Measurements from ENCODE around the gene LIPM.

LIPM gene

DNA sequence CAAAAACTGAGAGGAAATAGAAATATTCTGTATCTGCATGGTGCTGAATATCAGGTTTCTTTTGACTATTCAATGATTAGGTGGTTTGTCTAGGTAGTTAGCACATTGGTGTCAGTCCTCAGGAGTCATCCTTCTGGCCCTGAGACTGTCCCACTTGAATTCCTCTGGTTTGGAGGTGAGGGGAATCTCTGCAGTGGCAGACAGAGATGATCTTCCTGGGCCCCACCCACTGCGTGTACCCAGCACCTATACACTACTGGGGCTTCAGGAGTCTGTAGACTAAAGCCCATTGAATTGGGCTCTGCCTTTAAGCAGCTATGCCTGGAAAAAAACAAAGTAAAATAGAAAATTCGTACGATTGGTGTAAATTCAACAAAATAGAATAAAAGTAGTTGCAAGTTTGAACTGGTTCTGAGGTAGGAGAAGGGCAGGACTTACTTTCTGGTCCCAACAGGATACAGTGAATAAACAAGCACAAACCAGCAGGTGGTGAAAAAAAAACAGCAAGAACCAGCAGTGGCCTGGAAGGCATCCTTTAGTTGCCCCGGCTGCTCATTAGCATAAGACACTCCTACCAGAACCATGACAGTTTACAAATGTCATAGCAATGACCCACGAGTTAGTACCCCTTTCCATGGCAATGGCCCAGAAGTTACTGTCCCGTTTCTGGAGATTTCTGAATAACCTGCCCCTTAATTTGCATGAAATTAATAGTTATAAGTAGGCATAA lies 1.7 kb downstream of the LIPM start:
- Mint-ChIP-seq H3K27ac (no peak overlapping the region), H3K36me3 (ENCODE audit: low read depth) (no peaks in the 10 kb centered on the region), H3K4me3 (no peak overlapping the region), H3K4me1 (no peaks in the 10 kb centered on the region), H3K9me3 (no peaks in the 10 kb centered on the region), H3K27me3 (ENCODE audit: low read depth) (peaks cover 6% of the 10 kb centered on the region)
- TF ChIP-seq, protein P1, sequence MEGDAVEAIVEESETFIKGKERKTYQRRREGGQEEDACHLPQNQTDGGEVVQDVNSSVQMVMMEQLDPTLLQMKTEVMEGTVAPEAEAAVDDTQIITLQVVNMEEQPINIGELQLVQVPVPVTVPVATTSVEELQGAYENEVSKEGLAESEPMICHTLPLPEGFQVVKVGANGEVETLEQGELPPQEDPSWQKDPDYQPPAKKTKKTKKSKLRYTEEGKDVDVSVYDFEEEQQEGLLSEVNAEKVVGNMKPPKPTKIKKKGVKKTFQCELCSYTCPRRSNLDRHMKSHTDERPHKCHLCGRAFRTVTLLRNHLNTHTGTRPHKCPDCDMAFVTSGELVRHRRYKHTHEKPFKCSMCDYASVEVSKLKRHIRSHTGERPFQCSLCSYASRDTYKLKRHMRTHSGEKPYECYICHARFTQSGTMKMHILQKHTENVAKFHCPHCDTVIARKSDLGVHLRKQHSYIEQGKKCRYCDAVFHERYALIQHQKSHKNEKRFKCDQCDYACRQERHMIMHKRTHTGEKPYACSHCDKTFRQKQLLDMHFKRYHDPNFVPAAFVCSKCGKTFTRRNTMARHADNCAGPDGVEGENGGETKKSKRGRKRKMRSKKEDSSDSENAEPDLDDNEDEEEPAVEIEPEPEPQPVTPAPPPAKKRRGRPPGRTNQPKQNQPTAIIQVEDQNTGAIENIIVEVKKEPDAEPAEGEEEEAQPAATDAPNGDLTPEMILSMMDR (IDR thresholded peaks at IDR 0.05; ENCODE audit: unreplicated experiment in 3 of 3): no peak

DNA sequence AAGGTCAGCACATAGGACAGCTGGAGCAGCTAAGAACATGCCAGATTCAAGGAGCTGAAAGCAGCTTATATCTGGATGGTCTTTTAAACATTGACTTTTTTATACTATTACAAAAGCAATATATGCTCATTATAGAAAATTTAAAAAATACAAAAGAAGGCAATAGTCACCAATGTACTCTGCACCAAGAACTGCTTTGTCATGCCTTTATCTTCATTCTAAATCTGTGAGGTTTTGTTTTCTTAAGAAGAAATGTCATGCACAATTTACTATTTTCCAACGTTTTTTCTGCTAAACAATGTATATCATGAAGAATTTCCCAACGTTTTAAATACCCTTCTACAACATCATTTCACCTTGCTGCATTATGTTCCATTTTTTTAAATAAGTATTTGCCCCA lies 2.8 kb downstream of the LIPM start:
- Mint-ChIP-seq H3K36me3 (ENCODE audit: low read depth) (no peaks in the 10 kb centered on the region), H3K27me3 (ENCODE audit: low read depth) (peaks cover 11% of the 10 kb centered on the region), H3K27ac (no peak overlapping the region), H3K4me3 (no peak overlapping the region), H3K9me3 (no peaks in the 10 kb centered on the region), H3K4me1 (no peaks in the 10 kb centered on the region)
- TF ChIP-seq, protein P1 (IDR thresholded peaks at IDR 0.05; ENCODE audit: unreplicated experiment in 3 of 3): no peak

DNA sequence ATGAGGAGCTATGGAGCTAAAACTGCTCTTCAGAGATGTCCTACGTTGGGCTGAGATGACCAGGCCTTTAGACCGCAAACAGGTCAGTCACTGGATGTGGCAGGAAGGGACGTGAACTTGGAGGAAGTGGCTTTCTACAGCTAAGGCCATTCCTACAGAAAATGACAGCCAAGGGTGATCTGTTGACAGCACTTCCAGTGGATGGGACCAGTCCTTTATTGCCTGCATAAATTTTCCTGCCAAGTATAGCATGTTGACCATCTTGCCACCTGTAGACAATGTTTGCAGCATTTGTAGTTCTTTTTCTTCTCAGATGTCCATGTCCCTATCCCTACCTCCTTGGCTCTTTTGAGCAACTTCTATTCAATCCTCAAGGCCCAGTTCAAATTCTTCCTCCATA lies 3.4 kb downstream of the LIPM start:
- H3K36me3 Mint-ChIP-seq (ENCODE audit: low read depth): no peaks in the 10 kb centered on the region
- H3K27me3 Mint-ChIP-seq (ENCODE audit: low read depth): peaks cover 12% of the 10 kb centered on the region
- no peaks in the 10 kb centered on the region for H3K9me3 Mint-ChIP-seq
- no peaks in the 10 kb centered on the region for H3K4me1 Mint-ChIP-seq
- H3K27ac Mint-ChIP-seq: no peak overlapping the region
- TF ChIP-seq, protein P1 (IDR thresholded peaks at IDR 0.05; ENCODE audit: unreplicated experiment in 3 of 3): no peak
- H3K4me3 Mint-ChIP-seq: no peak overlapping the region

DNA sequence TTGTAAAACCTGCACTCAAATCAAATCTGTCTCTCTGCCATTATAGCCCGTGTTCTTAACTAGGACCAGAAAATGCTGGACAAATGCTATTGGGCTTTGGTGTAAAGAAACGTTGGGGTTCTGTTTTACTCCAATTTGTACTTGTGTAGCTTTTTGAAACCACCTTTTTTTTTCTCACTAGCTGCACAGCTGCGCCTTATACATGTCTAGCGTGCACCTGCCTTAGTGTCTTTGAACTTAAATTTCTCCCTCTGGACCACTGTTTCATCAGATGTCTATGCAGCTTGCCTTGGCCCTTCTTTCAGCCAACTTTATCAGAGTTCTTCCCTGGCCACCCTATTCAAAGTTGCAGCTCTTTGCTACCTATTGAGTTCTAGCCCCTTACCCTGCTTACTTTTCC lies 7.1 kb downstream of the LIPM start:
- Mint-ChIP-seq H3K36me3 (ENCODE audit: low read depth) (no peaks in the 10 kb centered on the region), H3K4me3 (no peak overlapping the region), H3K4me1 (no peaks in the 10 kb centered on the region), H3K27me3 (ENCODE audit: low read depth) (peaks cover 12% of the 10 kb centered on the region), H3K27ac (no peak overlapping the region), H3K9me3 (no peaks in the 10 kb centered on the region)
- TF ChIP-seq, protein P1 (IDR thresholded peaks at IDR 0.05; ENCODE audit: unreplicated experiment in 3 of 3): no peak

DNA sequence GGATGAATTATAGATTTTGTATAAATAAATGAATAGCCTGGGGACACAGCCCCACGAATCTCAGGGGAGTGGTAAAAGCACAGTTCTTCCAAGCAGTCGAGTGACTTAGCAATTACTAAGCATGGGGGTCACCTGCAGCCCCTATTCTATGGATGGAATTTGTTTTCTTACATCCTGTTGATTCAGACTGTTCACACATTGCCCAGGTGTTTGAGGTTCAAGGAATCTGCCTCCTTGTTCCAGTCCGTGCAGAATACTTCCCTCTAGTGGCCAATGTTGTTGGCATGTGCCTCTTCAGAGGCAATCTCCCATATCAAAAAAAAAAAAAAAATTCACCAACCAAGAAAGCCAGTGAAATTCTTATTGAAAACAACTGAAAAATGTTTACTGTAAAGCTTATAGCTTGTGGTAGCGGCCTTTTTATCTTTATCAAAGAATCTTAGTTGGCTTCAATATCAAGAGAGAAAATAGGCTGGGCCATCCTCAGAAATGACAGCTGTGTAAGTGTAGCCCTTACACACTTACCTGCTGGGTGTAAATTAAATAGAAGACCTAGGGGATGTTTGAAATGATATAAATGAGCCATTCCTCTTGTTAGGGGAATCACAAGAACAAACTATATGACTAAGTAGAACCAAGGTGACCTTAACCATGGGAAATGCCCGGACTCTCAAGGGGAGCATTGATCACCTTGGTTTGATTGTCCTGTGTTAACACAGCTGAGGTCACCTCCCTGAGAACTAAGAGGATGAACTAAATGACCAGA lies 7.8 kb downstream of the LIPM start:
- TF ChIP-seq, protein P1 (IDR thresholded peaks at IDR 0.05; ENCODE audit: unreplicated experiment in 3 of 3): peak; percentile 65 to 72 (median 69)
- no peaks in the 10 kb centered on the region for H3K9me3 Mint-ChIP-seq
- peaks cover 12% of the 10 kb centered on the region for H3K27me3 Mint-ChIP-seq (ENCODE audit: low read depth)
- no peak overlapping the region for H3K4me3 Mint-ChIP-seq
- no peaks in the 10 kb centered on the region for H3K36me3 Mint-ChIP-seq (ENCODE audit: low read depth)
- no peaks in the 10 kb centered on the region for H3K4me1 Mint-ChIP-seq
- H3K27ac Mint-ChIP-seq: no peak overlapping the region
